RWPE1 (cell line): Measurements from ENCODE around the gene KAZN.

Source experiments
- CTCF ChIA-PET: fragments of 350-600 bp; sonication (Branson Sonifier 250); formaldehyde crosslinking; extraction: SDS; loops from one replicate; lab custom pipeline; 2021; lab: Yijun Ruan, JAX
- POLR2A ChIA-PET: fragments of 400-600 bp; formaldehyde crosslinking; extraction: SDS; loops from one replicate; lab custom pipeline; 2020; ENCODE audit warnings: antibody characterized with exemption; ENCODE audit not compliant: low non-redundant PET; lab: Yijun Ruan, JAX
- DNase-seq: peaks from one replicate; pipeline ENCODE4 v3.0.0; 2012; ENCODE audit warnings: low spot score
- H3K27ac ChIP-seq: fragments of 450-650 bp; 2 replicates; pipeline ENCODE4 v1.5.1; 2017
- TF ChIP-seq, protein P1 (sequence below): fragments of 450-650 bp; conservative IDR thresholded peaks from 2 replicates; pipeline ENCODE4 v1.5.1; 2017; ENCODE audit warnings: low read depth, mild to moderate bottlenecking

KAZN gene

DNA sequence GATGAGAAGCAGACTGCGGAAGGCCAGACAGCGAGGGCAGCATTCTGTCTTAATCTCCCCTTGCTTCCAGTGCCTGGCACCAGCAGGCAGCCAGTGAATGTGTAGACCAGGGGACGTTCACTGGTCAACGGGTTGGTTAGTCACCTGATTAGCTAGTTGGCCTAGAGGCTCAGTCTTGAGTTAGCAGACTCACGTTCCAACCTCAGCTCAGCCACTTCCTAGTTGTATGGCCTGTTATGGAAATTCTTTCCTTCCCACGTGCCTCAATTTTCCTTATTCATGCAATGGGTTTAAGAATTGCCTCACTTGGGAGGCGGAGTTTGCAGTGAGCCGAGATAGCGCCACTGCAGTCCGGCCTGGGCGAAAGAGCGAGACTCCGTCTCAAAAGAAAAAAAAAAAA is 305.4 kb downstream of the KAZN start:
- no peak overlapping the region for H3K27ac ChIP-seq
- no peak for DNase-seq
- TF ChIP-seq, protein P1, sequence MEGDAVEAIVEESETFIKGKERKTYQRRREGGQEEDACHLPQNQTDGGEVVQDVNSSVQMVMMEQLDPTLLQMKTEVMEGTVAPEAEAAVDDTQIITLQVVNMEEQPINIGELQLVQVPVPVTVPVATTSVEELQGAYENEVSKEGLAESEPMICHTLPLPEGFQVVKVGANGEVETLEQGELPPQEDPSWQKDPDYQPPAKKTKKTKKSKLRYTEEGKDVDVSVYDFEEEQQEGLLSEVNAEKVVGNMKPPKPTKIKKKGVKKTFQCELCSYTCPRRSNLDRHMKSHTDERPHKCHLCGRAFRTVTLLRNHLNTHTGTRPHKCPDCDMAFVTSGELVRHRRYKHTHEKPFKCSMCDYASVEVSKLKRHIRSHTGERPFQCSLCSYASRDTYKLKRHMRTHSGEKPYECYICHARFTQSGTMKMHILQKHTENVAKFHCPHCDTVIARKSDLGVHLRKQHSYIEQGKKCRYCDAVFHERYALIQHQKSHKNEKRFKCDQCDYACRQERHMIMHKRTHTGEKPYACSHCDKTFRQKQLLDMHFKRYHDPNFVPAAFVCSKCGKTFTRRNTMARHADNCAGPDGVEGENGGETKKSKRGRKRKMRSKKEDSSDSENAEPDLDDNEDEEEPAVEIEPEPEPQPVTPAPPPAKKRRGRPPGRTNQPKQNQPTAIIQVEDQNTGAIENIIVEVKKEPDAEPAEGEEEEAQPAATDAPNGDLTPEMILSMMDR, result no peak
- POLR2A ChIA-PET, result no interaction called here
- CTCF ChIA-PET, result no interaction called here

DNA sequence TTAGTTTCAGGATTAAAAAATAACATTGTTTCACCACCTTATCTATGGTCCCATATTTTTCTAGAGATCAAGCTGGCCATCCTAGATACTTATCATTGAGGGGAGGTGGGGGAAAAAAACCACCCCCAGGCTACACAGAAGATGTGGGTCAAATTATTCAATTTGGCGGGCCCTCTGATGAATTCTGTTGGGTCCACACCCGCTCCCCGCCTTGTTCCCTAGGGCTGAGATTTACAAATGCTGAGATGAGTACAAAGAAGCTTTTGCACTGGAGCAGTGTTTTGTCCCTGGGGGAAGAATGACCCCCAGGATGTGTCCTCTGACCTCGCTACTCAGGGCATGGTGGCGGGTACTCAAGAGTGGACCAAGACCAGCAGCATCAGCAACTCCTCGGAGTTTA is 308.2 kb downstream of the KAZN start:
- ChIA-PET POLR2A (no interaction called here), CTCF (no interaction called here)
- no peak for DNase-seq
- H3K27ac ChIP-seq, result peak overlapping the region; percentile 50; the same call in 1 of the 2 replicates
- TF ChIP-seq, protein P1, result no peak

DNA sequence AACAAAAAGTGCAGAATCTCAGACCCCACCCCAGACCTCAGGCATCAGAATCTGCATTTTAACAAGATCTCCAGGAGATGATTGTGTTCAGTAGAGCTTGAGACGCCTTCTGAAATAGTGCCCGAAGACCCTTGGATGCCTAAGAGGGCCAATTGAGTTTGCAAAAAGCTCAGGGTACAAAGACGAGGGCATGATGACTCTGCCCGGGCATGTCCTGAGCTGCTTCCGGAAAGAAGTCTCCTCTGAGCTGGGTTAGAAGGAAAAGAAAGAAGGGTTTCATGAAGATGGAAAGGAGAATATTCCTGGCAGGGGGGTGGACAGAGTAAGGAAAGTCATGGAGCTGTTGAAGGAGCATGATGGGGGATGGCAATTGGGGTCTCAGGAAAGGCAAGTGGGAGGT is 308.9 kb downstream of the KAZN start:
- ChIA-PET CTCF (no interaction called here), POLR2A (no interaction called here)
- peak overlapping the region; percentile 50 for H3K27ac ChIP-seq
- no peak for DNase-seq
- TF ChIP-seq, protein P1, result no peak

DNA sequence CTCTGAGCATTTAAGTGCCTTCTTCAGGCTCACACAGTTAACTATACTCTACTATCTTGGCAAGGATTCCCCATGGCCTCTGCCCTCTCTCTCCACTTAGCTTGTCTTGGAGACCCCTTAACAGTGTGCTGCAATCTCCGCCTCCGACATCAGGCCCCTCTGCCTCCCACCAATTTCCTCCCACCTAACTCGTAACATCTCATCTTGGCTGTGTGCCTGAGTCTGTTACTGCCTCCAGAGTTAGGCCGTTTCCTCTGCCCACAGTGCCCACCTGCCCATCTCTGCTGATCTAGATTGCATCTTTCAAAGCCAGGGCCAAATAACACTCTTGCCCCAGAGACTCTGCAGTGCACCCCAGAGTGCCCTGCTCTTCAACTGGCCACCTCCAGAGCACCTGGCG is 310.8 kb downstream of the KAZN start:
- peak overlapping the region; percentile 85; the same call in 1 of the 2 replicates for H3K27ac ChIP-seq
- ChIA-PET CTCF (no interaction called here), POLR2A (no interaction called here)
- no peak for DNase-seq
- TF ChIP-seq, protein P1, result no peak

DNA sequence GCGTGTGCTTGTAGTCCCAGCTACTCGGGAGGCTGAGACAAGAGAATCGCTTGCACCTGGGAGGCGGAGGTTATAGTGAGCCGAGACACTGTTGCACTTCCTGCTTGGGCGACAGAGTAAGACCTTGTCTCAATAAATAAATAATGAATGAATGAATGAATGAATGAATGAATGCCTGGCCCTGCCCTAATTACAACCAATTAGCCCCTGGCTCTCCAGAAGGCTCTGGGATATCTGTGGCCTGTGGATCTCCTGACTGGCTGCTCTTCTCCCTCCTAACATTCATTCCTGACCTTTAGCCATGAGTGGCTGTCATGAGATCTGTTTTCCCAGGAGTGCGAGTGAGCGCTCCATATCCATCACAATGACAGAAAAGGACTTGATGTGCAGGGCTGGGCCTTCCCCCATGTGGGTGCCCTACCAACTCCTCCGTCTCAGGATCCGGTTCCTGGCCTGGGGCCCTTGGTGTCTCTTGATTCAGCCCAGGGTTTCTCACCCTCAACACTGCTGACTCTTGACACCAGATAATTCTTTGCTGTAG is 311.5 kb downstream of the KAZN start:
- TF ChIP-seq, protein P1, result no peak
- ChIA-PET POLR2A (no interaction called here), CTCF (no interaction called here)
- H3K27ac ChIP-seq, result peak overlapping the region; percentile 85
- no peak for DNase-seq

DNA sequence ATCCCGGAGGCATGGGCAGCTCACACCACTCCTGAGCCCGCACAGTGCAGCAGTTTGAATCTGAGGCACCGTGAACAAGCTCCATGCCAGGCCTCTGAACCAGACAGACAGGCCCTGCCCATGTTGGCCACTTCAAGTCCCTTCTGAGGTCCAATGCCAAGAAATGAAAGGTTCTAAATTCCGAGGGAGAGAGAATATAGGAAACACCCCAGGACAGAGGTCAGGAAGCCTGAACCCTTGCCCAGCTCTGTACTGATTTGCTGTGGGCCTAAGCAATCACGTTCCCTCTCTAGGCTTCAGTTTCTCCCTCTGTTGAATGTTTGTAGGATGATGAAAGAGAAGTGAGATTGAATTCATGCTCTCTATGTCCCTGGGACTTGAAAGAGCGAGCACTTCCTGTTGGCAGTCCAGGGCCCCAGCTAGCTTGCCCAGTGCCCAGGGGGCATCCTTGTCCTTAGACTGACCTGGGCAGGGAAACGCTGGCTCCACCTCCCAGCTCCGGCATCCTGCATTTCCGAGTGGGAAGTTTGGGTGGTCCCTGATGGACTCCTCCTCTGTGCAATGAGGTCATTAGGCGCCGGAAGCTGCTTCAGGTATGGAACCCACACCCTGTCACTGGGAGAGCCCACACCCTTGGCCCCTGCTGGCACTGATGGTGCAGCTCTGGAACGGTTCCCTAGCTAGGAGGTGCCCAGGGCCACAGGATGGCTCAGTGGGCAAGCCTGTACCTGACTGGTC is 312.7 kb downstream of the KAZN start:
- ChIA-PET POLR2A (no interaction called here), CTCF (no interaction called here)
- peak overlapping the region; percentile 85 for H3K27ac ChIP-seq
- DNase-seq, result peak; percentile 67
- TF ChIP-seq, protein P1, result no peak
